Progenitor cell of endocrine pancreas (in vitro differentiated cells): ENCODE data around the gene NCEH1. TPM values are rescaled to one million over a fixed set of nuclear protein-coding genes. Genes with fewer than 3 reads are reported as not detected.

Source experiments
- DNase-seq: peaks from one replicate; pipeline ENCODE4 v3.0.0; 2021; ENCODE audit warnings: low spot score; ENCODE audit not compliant: unreplicated experiment
- H3K27ac Mint-ChIP-seq: 2 replicates; pipeline ENCODE4 v1.8.0; 2021; ENCODE audit warnings: mild to moderate bottlenecking, moderate library complexity, mixed read lengths
- H3K27me3 Mint-ChIP-seq: 2 replicates; pipeline ENCODE4 v1.8.0; 2021; ENCODE audit warnings: mixed read lengths
- H3K36me3 Mint-ChIP-seq: 2 replicates; pipeline ENCODE4 v1.8.0; 2022; ENCODE audit warnings: mixed read lengths; ENCODE audit not compliant: insufficient read depth
- H3K4me1 Mint-ChIP-seq: 2 replicates; pipeline ENCODE4 v1.8.0; 2021; ENCODE audit warnings: low read depth, mixed read lengths
- H3K4me3 Mint-ChIP-seq: 2 replicates; pipeline ENCODE4 v1.8.0; 2021; ENCODE audit warnings: low read depth, mild to moderate bottlenecking, moderate library complexity, mixed read lengths
- H3K9me3 Mint-ChIP-seq: 2 replicates; pipeline ENCODE4 v1.8.0; 2021; ENCODE audit warnings: low read depth, mixed read lengths
- CTCF ChIP-seq: fragments of 200-600 bp; sonication (generic); IDR thresholded peaks from one replicate; pipeline ENCODE4 v1.5.0; 2021; ENCODE audit warnings: antibody characterized with exemption, mild to moderate bottlenecking; ENCODE audit not compliant: unreplicated experiment
- total RNA-seq: library from RNA; stranded (reverse); gene quantifications from 2 replicates; pipeline ENCODE4 v1.2.1, GENCODE V29; 2021

Gene NCEH1
- total RNA-seq, 1 donor from 2014 or later, result 2.5 TPM

DNA sequence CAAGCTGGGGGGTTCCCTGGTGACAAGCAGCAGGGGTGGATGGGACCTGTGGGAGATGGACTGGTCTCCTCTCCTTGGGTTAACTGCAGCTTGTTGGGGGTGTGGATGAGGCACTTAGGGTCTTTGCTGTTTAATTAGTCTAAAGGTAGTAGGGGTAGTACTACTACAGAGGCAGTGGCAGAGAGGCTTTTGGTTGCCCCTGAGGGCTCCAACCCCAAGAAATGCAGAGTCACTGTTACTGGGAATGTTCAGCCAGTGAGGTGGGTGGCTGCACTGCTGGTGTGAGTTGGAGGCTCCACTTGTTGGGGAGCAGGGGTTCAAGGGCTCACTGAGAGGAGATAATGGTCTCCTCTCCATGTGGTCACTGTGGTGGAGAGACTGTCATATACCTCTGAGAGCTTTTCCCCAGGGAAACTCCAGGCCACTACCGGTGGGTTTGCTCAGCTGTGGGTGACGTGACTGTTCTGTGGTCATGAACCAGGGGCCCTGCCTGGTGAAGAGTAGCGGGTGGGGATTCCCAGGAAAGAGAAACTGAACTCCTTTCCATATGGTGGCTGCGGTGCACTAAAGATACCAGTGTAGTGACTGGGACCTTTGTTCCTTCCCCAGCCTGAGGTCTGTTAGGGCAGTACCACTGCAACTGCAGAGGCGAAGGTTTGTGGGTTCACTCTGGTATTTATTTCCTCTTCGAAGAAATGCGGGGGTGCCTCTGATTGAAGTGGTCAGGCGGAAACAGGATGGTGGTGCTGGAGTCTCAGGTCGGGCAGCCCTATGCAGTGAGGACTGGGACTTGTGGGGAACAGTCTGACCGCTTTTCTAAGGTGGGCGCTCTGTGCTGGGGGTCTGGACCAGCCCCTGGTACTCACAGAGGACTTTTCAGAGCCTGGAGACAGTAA lies 118.7 kb downstream of the NCEH1 start:
- peaks cover 1% of the 10 kb centered on the region for H3K36me3 Mint-ChIP-seq
- peaks cover 6% of the 10 kb centered on the region for H3K27me3 Mint-ChIP-seq
- no peak for DNase-seq
- no peak overlapping the region for H3K4me3 Mint-ChIP-seq
- TF ChIP-seq CTCF, result no peak
- peaks cover 24% of the 10 kb centered on the region for H3K4me1 Mint-ChIP-seq
- H3K27ac Mint-ChIP-seq, result peak overlapping the region; percentile 22
- peaks cover 16% of the 10 kb centered on the region for H3K9me3 Mint-ChIP-seq

GRCh38 chr3:172591125-172591605 lies 119.7 kb downstream of the NCEH1 start:
- no peak for TF ChIP-seq CTCF
- DNase-seq, result no peak
- Mint-ChIP-seq H3K4me3 (no peak overlapping the region), H3K4me1 (peaks cover 20% of the 10 kb centered on the region), H3K27me3 (peaks cover 6% of the 10 kb centered on the region), H3K9me3 (peaks cover 16% of the 10 kb centered on the region), H3K27ac (no peak overlapping the region), H3K36me3 (peaks cover 1% of the 10 kb centered on the region)

DNA sequence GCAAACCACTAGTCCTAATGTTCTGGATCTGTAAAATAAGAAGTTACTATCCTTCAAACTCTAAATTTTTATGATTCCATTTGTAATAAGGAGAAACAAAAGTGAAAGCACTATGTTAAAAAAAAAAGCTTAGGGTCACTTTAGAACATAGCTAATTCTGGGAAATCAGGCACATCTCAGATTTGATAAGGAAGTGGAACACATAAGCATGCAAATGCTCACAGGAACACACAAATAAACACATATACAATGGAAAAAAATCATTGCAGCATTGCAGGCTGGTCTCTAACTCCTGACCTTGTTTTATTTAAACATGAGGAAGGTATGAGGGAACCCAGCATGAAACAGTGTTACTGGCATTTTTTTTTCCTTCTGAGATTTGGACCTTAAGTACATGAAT lies 124.4 kb downstream of the NCEH1 start:
- no peak for TF ChIP-seq CTCF
- Mint-ChIP-seq H3K27me3 (peaks cover 6% of the 10 kb centered on the region), H3K9me3 (peaks cover 16% of the 10 kb centered on the region), H3K4me1 (peaks cover 6% of the 10 kb centered on the region), H3K36me3 (peaks cover 1% of the 10 kb centered on the region), H3K4me3 (no peak overlapping the region), H3K27ac (no peak overlapping the region)
- no peak for DNase-seq

GRCh38 chr3:172585954-172586353 lies 124.9 kb downstream of the NCEH1 start:
- no peak overlapping the region for H3K4me3 Mint-ChIP-seq

DNA sequence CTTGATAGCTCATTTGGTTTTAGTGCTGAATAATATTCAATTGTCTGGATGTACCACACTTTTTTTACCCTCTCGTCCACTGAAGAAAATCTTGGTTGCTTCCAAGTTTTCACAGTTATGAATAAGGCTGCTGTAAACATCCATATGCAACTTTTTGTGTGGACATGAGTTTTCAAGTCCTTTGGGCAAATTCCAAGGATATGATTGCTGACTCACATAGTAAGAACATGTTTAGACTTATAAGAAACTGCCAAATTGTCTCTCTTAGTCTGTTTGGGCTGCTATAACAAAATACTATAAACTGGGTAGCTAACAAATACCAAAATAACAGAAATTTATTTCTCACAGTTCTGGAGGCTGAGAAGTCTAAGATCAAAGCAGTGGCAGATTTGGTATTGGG lies 128.2 kb downstream of the NCEH1 start:
- no peak for TF ChIP-seq CTCF
- H3K4me1 Mint-ChIP-seq, result no peaks in the 10 kb centered on the region
- H3K36me3 Mint-ChIP-seq, result no peaks in the 10 kb centered on the region

More at GRCh38 chr3:172585954-172586353, 124.9 kb downstream of the NCEH1 start:
- Mint-ChIP-seq H3K27ac (no peak overlapping the region), H3K9me3 (peaks cover 13% of the 10 kb centered on the region), H3K27me3 (peaks cover 2% of the 10 kb centered on the region), H3K4me1 (peaks cover 2% of the 10 kb centered on the region), H3K36me3 (no peaks in the 10 kb centered on the region)
- no peak for DNase-seq
- no peak for TF ChIP-seq CTCF

More for the DNA sequence above, 128.2 kb downstream of the NCEH1 start:
- H3K9me3 Mint-ChIP-seq, result no peaks in the 10 kb centered on the region
- no peak for DNase-seq
- no peak overlapping the region for H3K4me3 Mint-ChIP-seq
- H3K27me3 Mint-ChIP-seq, result no peaks in the 10 kb centered on the region
- no peak overlapping the region for H3K27ac Mint-ChIP-seq
